ENCODE measurements around the gene LIMS2.

DNA sequence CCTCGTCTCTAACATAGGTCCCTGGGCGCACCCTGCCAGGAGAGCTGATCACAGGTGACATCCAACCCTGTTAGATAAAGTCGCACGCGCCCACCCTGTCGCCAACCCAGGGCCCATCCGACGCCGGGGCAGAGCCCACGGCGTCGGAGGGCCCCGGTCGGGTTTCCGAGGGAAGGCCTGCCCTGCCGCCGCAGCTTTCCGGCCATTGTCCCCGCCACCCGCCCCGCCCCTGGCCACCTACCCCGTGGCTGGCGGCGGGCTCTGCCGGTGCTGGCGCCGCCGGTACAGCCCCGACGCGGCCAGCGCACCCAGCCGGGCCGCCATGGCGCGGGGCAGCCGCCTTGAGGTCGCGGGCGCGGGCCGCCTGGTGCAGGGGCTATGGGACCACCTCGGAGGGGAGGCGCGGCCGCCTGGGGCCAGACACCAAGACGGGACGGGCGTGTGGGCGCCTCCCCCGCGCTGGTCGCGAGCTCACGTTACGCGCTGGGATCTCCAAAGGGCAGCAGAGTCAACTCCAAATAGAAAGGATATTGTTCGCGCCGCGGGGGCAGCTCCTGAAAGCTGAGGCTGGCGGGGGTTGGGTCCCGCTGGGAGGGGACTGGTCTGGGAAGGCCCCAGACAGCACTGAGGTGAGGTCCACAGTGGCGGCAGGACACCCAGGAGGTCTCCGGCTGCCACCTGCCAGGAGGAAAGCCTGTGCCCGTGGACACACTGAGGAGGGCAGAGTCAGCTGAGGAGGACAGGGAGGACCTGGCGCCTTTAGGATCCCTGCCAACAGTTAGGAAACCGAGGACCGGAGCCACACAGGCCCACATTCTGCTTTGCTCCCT, 11.1 kb downstream of the LIMS2 start:
- no peak for TF ChIP-seq EZH2phosphoT487 (IDR thresholded peaks at IDR 0.05; ENCODE audit: low read depth)
- TF ChIP-seq, protein P1, sequence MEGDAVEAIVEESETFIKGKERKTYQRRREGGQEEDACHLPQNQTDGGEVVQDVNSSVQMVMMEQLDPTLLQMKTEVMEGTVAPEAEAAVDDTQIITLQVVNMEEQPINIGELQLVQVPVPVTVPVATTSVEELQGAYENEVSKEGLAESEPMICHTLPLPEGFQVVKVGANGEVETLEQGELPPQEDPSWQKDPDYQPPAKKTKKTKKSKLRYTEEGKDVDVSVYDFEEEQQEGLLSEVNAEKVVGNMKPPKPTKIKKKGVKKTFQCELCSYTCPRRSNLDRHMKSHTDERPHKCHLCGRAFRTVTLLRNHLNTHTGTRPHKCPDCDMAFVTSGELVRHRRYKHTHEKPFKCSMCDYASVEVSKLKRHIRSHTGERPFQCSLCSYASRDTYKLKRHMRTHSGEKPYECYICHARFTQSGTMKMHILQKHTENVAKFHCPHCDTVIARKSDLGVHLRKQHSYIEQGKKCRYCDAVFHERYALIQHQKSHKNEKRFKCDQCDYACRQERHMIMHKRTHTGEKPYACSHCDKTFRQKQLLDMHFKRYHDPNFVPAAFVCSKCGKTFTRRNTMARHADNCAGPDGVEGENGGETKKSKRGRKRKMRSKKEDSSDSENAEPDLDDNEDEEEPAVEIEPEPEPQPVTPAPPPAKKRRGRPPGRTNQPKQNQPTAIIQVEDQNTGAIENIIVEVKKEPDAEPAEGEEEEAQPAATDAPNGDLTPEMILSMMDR (IDR thresholded peaks at IDR 0.05; ENCODE audit: low read depth, low read length): no peak

Data from OCI-LY3 (cell line).